PC-3 (cell line): ENCODE results near the gene NHLH1.

ENCODE experiments used
- EZH2 ChIP-seq: fragments of 300-600 bp; sonication (generic); IDR thresholded peaks from one replicate; pipeline ENCODE4 v1.6.1; 2017; ENCODE audit warnings: antibody characterized with exemption, mild to moderate bottlenecking, low read length; ENCODE audit not compliant: unreplicated experiment
- EZH2phosphoT487 ChIP-seq: fragments of 300-600 bp; sonication (generic); IDR thresholded peaks from 2 replicates; pipeline ENCODE4 v1.6.1; 2018; ENCODE audit warnings: mild to moderate bottlenecking, antibody characterized with exemption, low read length, borderline replicate concordance
- TF ChIP-seq, protein P1 (sequence below): fragments of 300-600 bp; sonication (generic); conservative IDR thresholded peaks from 2 replicates; pipeline ENCODE4 v1.5.1; 2017; ENCODE audit warnings: antibody characterized with exemption, low read depth, mild to moderate bottlenecking, low read length

- TF ChIP-seq, protein P1, sequence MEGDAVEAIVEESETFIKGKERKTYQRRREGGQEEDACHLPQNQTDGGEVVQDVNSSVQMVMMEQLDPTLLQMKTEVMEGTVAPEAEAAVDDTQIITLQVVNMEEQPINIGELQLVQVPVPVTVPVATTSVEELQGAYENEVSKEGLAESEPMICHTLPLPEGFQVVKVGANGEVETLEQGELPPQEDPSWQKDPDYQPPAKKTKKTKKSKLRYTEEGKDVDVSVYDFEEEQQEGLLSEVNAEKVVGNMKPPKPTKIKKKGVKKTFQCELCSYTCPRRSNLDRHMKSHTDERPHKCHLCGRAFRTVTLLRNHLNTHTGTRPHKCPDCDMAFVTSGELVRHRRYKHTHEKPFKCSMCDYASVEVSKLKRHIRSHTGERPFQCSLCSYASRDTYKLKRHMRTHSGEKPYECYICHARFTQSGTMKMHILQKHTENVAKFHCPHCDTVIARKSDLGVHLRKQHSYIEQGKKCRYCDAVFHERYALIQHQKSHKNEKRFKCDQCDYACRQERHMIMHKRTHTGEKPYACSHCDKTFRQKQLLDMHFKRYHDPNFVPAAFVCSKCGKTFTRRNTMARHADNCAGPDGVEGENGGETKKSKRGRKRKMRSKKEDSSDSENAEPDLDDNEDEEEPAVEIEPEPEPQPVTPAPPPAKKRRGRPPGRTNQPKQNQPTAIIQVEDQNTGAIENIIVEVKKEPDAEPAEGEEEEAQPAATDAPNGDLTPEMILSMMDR: no peak
- no peak for TF ChIP-seq EZH2
- TF ChIP-seq EZH2phosphoT487: no peak
Observed at GRCh38 chr1:160351629-160352028, 15.2 kb upstream of the NHLH1 start.
